Epithelial cell of prostate (primary cell): ENCODE data around the gene TXNRD1.

Experiments used
- DNase-seq: peaks from one replicate; pipeline ENCODE4 v3.0.0-alpha.2; 2011; ENCODE audit warnings: low read depth, low spot score
- H3K27ac ChIP-seq: fragments of 450-650 bp; 2 replicates; pipeline ENCODE4 v1.5.1; 2017; ENCODE audit warnings: mild to moderate bottlenecking

TXNRD1 gene

GRCh38 chr12:104295954-104296353 lies 80.4 kb downstream of the TXNRD1 start:
- DNase-seq = no peak
- no peak overlapping the region for H3K27ac ChIP-seq

GRCh38 chr12:104296718-104297117 lies 81.1 kb downstream of the TXNRD1 start:
- no peak overlapping the region for H3K27ac ChIP-seq
- DNase-seq = no peak

- no peak for DNase-seq
- no peak overlapping the region for H3K27ac ChIP-seq
Observed at GRCh38 chr12:104297477-104298113, 82.0 kb downstream of the TXNRD1 start.

GRCh38 chr12:104299842-104300481 lies 84.4 kb downstream of the TXNRD1 start:
- no peak overlapping the region for H3K27ac ChIP-seq
- no peak for DNase-seq

DNA sequence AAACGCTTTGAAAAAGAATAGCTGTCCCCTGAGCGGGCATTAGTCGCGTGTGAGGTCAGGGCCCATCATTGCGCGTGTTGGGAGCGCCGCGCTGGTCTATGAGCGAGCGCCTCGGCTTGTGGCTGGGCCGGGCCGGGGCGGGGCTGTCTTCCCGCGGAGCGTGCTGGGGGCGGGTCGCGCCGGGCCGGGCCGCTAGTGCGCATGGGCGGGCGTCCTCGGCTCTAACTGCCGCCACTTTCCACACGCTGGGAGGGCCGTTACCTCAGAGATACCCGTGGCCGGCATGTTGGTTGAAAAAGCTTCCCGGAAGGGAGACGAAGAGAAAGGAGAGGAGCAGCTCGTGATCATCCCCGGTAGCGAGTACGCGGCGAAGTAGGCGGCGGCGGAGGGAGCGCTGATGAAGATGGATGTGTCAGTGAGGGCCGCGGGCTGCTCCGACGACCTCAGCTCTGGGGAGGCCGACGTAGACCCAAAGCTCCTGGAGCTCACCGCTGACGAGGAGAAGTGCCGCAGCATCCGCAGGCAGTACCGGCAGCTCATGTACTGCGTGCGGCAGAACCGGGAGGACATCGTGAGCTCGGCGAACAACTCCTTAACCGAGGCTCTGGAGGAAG lies 88.1 kb downstream of the TXNRD1 start, which contains the start of gene EID3:
EID3 (plus strand) TSS at position 202 of the 614 bp plus-strand sequence; CDS start at position 398, 196 bp downstream.
- DNase-seq = no peak

GRCh38 chr12:104304261-104305009 lies 88.9 kb downstream of the TXNRD1 start:
- DNase-seq = no peak
- no peak overlapping the region for H3K27ac ChIP-seq

More for the DNA sequence above, 88.1 kb downstream of the TXNRD1 start, which contains the start of gene EID3:
- H3K27ac ChIP-seq = peak within 1 kb of the TSS; percentile 47

DNA sequence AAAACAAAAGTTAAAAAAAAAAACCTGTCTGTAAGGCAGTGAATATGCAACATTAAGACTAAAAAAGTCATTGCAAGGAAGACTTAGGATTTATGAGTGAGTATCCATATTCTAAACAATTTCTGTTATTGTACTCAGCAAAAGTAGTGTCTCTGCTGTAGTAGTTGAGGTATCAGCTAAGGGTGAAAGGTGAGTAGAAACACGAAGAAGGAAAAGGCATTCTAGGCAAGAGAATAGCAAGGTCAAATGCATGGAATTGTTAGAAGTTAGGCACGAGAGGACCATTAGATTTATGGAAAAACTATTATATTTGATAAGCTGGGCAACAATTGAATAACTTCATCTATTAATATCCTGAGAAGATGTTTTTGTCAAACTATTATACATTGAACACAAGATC lies 89.8 kb downstream of the TXNRD1 start:
- no peak for DNase-seq
- H3K27ac ChIP-seq = no peak overlapping the region

- no peak for DNase-seq
- no peak overlapping the region for H3K27ac ChIP-seq
Observed at GRCh38 chr12:104306376-104306775, 90.8 kb downstream of the TXNRD1 start.

GRCh38 chr12:104306943-104307654 lies 91.5 kb downstream of the TXNRD1 start:
- DNase-seq = no peak
- no peak overlapping the region for H3K27ac ChIP-seq

GRCh38 chr12:104307655-104308000 lies 92.0 kb downstream of the TXNRD1 start:
- DNase-seq = no peak
- no peak overlapping the region for H3K27ac ChIP-seq

- no peak overlapping the region for H3K27ac ChIP-seq
- no peak for DNase-seq
Observed at GRCh38 chr12:104309446-104309993, 93.9 kb downstream of the TXNRD1 start.

DNA sequence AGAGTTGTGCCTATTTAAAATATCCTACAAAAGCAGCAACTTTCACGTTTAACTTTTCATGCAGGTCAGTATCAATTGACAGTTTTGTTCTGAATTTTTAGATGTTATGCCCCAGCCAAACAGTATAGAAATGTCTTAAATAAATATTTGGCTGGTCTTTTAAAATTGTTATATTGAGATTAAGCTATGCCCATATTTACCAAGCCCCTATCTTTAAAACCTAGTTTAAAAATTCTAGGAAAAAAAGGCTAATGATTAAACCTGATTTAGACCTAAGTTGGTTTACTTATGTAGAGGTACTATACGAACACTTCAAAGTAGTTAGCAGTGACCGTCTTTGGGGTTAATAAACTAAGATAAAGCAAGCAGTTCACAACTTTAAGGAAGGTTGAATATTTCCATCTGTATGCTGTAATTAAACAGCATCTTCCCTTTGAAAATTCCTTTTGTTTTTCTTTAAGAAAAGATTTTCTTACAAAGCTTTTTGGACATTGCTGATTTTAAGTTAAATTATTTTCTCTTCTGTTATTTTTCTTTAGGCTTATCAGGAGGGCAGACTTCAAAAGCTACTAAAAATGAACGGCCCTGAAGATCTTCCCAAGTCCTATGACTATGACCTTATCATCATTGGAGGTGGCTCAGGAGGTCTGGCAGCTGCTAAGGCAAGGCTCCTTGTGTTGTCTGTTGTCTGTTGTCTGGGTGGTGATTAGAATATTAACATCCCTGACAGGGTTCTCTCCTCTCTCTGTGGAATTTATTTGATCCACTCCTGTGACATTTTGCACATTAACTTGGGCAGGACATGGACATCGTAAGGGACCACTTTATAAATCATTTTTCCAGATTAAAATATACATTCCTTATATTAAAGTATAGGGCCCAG lies 95.4 kb downstream of the TXNRD1 start:
- no peak for DNase-seq
- H3K27ac ChIP-seq = no peak overlapping the region

DNA sequence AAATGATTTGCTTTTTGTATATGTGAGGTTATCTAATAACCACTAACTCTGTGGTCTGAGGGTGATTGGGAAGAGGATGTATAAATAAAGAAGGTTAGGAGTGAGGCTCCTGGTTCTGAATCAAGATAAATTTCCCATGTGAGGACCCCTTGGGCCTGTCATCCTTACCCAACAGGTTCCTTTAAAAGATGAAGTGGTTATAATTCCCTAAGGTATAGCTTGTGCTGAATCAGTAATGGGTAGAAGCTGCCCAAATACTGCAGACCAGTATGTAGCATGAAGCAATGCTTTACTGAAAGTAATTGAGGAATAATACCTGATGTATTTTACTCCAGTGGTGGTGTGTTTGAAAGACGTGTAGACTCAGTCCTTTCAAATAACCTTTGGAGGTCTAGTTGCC lies 96.6 kb downstream of the TXNRD1 start:
- no peak overlapping the region for H3K27ac ChIP-seq
- no peak for DNase-seq

GRCh38 chr12:104312654-104313053 lies 97.1 kb downstream of the TXNRD1 start:
- DNase-seq = no peak
- H3K27ac ChIP-seq = no peak overlapping the region

DNA sequence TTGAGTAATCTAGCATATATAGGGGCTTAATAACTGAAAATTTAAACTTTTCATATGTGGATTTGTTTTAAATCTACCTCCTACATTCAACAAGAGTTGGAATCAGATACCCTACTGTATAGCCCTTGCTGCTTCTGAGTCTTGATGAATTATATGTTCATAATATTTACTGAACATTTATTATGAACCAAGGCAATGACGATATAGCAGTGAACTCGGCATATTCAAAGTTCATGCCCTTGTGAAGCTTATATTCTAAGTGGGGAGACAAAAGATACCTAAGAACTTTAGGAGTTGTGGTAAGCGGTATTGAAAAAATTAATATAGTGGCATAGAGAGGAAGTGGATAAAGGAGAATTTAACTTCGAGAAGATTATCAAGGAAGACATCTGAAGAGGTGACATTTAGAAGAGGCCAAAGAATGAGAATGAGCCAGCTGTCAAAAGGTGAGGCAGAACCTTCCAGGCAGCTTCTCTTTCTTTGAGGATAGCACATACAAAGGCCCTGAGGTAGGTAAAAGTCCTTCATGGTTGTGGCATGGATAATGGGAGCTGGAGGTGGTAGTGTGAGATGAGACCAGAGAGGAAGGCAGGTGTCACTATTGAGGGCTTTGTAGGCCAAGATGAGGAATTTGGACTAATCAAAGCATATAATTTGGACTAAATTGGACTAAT lies 98.1 kb downstream of the TXNRD1 start:
- no peak for DNase-seq
- H3K27ac ChIP-seq = peak overlapping the region; percentile 56

- DNase-seq = peak; percentile 24
- H3K27ac ChIP-seq = peak overlapping the region; percentile 56
Observed at GRCh38 chr12:104314242-104314614, 98.6 kb downstream of the TXNRD1 start.

DNA sequence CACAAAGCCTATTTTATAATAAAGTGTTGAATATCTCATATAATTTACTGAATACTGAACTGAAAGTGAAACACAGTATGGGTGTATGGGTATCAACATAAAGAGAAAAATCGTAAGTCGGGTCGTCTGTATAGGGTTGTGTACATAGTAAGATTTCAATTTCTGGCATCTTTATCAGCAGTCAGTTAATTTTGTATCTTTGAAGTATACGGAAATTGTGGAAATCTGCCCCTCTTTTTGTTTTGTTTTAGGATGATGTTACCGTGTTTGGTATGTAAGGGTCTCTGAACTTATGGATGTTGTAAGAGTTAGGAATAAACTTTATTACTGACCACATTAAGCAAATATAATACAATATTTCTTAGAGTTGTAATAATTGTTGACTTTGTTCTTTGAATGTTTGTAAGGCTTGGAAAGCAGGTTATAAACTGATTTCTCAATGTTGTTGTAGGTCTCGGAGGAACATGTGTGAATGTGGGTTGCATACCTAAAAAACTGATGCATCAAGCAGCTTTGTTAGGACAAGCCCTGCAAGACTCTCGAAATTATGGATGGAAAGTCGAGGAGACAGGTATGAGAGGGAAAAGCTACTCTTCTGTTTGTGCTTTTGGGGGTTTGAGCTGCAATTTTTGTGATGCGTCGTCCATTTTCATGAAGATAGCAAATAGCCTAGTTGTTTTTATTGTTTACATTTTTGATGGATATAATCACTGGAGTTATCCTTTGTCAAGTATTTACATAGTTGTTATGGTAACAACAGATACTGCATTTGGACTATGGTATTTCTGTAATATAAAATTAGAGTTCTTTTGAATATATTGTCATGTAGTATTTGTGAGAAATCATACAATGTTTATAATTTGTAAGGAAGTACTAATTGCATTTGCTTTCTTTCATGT lies 100.0 kb downstream of the TXNRD1 start:
- H3K27ac ChIP-seq = no peak overlapping the region
- DNase-seq = no peak

GRCh38 chr12:104316936-104317335 lies 101.4 kb downstream of the TXNRD1 start:
- no peak overlapping the region for H3K27ac ChIP-seq
- no peak for DNase-seq
